Motor neuron (in vitro differentiated cells): ENCODE data around the gene RARA. TPM values are rescaled to one million over a fixed set of nuclear protein-coding genes. Genes with fewer than 3 reads are reported as not detected.

Source experiments
- ATAC-seq, 8 experiments: fragments of 200-7000 bp; cut with Tn5 transposase; replicated peaks in 6 of 8; 2 replicates each; pipeline ENCODE4 v1.8.0; 2021; ENCODE audit warnings: mild to moderate bottlenecking in 8 of 8, moderate library complexity in 8 of 8
- H3K27ac ChIP-seq, 2 donors: fragments of 250-450 bp; sonication (Bioruptor Pico); 2 replicates each; pipeline ENCODE4 v1.9.0; 2021; ENCODE audit warnings: antibody characterized with exemption in 2 of 2, mild to moderate bottlenecking in 2 of 2, moderate library complexity in 1 of 2
- H3K4me1 ChIP-seq, 2 donors: fragments of 250-450 bp; sonication (Bioruptor Pico); replicated peaks in 1 of 2; 2 replicates each; pipeline ENCODE4 v1.6.1; 2021; ENCODE audit warnings: antibody characterized with exemption in 2 of 2, mild to moderate bottlenecking in 2 of 2, moderate library complexity in 1 of 2
- H3K4me3 ChIP-seq, 5 donors: fragments of 250-450 bp; sonication (Bioruptor Pico); 2 replicates each; pipeline ENCODE4 v1.9.0; 2021; ENCODE audit warnings: antibody characterized with exemption in 5 of 5, mild to moderate bottlenecking in 5 of 5, moderate library complexity in 4 of 5
- WGBS, 10 experiments: fragments of 450-650 bp; shearing (Covaris generic); methylation state at CpG; one replicate each; pipeline ENCODE4 v1.0.0; 2022; 5-methylcytosine and 5-hydroxymethylcytosine counted together
- in situ Hi-C, 9 experiments: fragments of 400-800 bp; cut with MboI; loops; one replicate each; pipeline ENCODE4 v1.15.0; 2021; ENCODE audit warnings: low sequenced_read_pairs in 9 of 9, low pct_unique_long_range_greater_than_20kb in 2 of 9; ENCODE audit not compliant: unreplicated experiment in 9 of 9
- total RNA-seq, 8 experiments: library from RNA; unstranded; fragments of 300-600 nt; gene quantifications; 2 replicates each; pipeline versions ENCODE4 v1.2.3 to v1.2.4, GENCODE V29; 2022

Gene RARA
- total RNA-seq, 8 experiments from 2014 or later, result 28.0 to 45.8 (median 32.9) TPM

GRCh38 chr17:40348136-40348504 is 39.1 kb downstream of the RARA start:
- H3K4me1 ChIP-seq, result peaks cover 58 to 60% of the 10 kb centered on the region in 2 donors
- in situ Hi-C loops, result no loop called here
- ATAC-seq, result no peak
- H3K27ac ChIP-seq, result peak overlapping the region; percentile 93 to 99
- H3K4me3 ChIP-seq, result peak overlapping the region in 3 of 5 donors; percentile 60 to 77 (median 62)
- WGBS, 10 experiments, result 24 to 80% (median 44%) methylated on average over 1 to 3 of the region's 5 CpGs; no CpG with 5 or more reads in 6 of the 10 experiments

GRCh38 chr17:40348562-40349476 is 39.8 kb downstream of the RARA start:
- ATAC-seq, result peak in 1 of 8 experiments; percentile 4
- 19 to 100% (median 74%) methylated on average over 1 to 9 of the region's 17 CpGs; no CpG with 5 or more reads in 2 of the 10 experiments for WGBS, 10 experiments
- in situ Hi-C loops, result no loop called here
- peak overlapping the region; percentile 93 to 99 for H3K27ac ChIP-seq
- peaks cover 65 to 67% of the 10 kb centered on the region in 2 donors for H3K4me1 ChIP-seq
- peak overlapping the region in 1 of 5 donors; percentile 25 for H3K4me3 ChIP-seq

DNA sequence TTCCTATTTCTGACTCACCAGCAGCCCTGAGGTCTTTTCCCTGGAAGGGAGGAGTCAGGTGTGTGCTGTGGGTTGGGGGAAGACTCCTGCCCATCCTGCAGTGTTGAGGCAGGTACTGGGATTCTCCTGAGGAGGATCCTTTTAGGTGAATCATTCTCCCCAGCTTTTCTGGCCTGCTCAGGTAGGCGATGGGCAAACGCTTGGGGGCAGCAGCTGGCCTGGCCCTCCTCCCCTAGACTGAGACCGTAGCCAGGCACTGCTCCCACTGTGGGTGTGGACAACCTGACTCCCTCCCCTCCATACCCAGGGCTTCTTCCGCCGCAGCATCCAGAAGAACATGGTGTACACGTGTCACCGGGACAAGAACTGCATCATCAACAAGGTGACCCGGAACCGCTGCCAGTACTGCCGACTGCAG is 40.5 kb downstream of the RARA start:
- 20 to 59% (median 40%) methylated on average over 1 to 5 of the region's 10 CpGs; no CpG with 5 or more reads in 7 of the 10 experiments for WGBS, 10 experiments
- Histone ChIP-seq H3K4me1 (peaks cover 71 to 74% of the 10 kb centered on the region in 2 donors), H3K4me3 (peak overlapping the region in 4 of 5 donors; percentile 12 to 25 (median 19)), H3K27ac (peak overlapping the region; percentile 93 to 99)
- in situ Hi-C loops, result no loop called here
- ATAC-seq, result peak in 4 of 8 experiments; percentile 1 to 35 (median 8)

- 0 to 100% (median 31%) methylated on average over 1 to 7 of the region's 19 CpGs; no CpG with 5 or more reads in 4 of the 10 experiments for WGBS, 10 experiments
- in situ Hi-C loops, result loop anchor here in 6 of 9 experiments (5.0 to 25.0 kb wide), 5 partner anchors 45 to 212 kb away; partner anchors contain the start of genes RARA (in 4 of the 6) and CCR7 (in 1 of the 6)
- H3K27ac ChIP-seq, result peak overlapping the region; percentile 93 to 99
- ATAC-seq, result peak in 7 of 8 experiments; percentile 3 to 55 (median 50)
- peak overlapping the region; percentile 11 to 25 (median 15) for H3K4me3 ChIP-seq
- H3K4me1 ChIP-seq, result peaks cover 77 to 80% of the 10 kb centered on the region in 2 donors
Observed at GRCh38 chr17:40349895-40350688, 41.1 kb downstream of the RARA start.

- in situ Hi-C loops, result loop anchor here in 6 of 9 experiments (5.0 to 25.0 kb wide), 5 partner anchors 46 to 211 kb away; partner anchors contain the start of genes RARA (in 4 of the 6) and CCR7 (in 1 of the 6)
- H3K4me3 ChIP-seq, result peak overlapping the region; percentile 13 to 25 (median 15)
- ATAC-seq, result peak in 5 of 8 experiments; percentile 54 to 66 (median 57)
- peaks cover 85 to 87% of the 10 kb centered on the region in 2 donors for H3K4me1 ChIP-seq
- peak overlapping the region; percentile 93 to 99 for H3K27ac ChIP-seq
- 20% methylated on average over 1 of the region's 17 CpGs; no CpG with 5 or more reads in 9 of the 10 experiments for WGBS, 10 experiments
Observed at GRCh38 chr17:40350689-40351358, 41.8 kb downstream of the RARA start.

DNA sequence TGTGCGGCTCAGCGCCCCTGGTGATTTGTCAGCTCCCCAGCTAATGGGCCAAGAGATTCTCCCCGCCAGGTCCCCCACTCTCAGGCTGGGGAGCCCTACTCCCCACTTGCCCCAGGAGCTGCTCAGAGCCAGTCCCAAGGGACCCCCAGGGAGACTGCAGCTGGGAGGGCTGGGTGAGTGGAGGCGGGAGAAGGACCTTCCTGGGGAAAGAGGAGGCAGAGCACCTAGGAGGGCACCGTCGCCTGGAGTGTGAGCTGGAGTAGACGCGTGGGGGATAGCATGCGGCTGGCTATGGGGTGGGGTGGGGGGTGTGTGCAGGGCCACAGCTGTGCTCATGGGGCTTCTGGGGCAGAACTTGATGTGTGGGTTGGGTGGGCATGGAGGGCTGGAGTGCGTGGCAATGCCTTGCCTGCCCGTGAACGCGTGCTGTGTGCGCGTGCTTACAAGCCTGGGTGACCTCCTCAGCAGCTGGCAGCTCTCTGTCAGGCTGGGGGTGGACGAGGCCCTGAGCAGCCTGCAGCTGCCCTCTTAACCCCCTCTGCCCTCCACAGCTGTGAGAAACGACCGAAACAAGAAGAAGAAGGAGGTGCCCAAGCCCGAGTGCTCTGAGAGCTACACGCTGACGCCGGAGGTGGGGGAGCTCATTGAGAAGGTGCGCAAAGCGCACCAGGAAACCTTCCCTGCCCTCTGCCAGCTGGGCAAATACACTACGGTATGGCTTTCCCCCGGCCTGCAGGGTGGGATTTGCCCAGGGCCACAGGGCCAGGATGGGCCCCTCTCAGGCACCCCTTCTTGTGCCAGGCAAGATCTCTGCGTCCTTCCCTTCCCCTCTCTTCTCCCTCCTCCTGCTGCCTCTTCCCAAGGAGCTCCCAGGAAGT is 42.6 kb downstream of the RARA start:
- in situ Hi-C loops, result loop anchor here in 6 of 9 experiments (5.0 to 25.0 kb wide), 5 partner anchors 47 to 211 kb away; partner anchors contain the start of genes RARA (in 4 of the 6) and CCR7 (in 1 of the 6)
- Histone ChIP-seq H3K4me1 (peaks cover 92 to 94% of the 10 kb centered on the region in 2 donors), H3K4me3 (peak overlapping the region; percentile 13 to 25 (median 14)), H3K27ac (peak overlapping the region; percentile 93 to 99)
- 13 to 100% (median 27%) methylated on average over 1 to 5 of the region's 27 CpGs; no CpG with 5 or more reads in 5 of the 10 experiments for WGBS, 10 experiments
- peak in 5 of 8 experiments; percentile 8 to 39 (median 19) for ATAC-seq

DNA sequence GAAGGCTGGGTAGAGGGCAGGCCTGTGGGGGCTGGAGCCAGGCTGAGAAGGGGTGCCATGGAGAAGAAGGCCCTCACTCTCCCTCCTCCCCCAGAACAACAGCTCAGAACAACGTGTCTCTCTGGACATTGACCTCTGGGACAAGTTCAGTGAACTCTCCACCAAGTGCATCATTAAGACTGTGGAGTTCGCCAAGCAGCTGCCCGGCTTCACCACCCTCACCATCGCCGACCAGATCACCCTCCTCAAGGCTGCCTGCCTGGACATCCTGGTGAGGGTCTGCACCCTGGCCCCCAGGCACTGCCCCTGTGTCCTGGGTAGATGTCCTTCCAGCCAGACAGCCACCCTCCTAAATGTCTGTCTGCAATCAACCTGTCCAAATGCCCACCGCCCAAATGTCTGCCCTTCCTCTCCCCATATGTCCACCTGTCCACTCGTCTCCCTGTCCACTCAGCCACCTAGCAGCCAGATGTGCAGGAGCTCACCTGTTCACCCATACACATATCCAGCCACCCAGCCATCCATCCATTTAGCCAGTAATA is 43.3 kb downstream of the RARA start:
- no peak for ATAC-seq
- Histone ChIP-seq H3K4me1 (peaks cover 92 to 93% of the 10 kb centered on the region in 2 donors), H3K4me3 (no peak overlapping the region), H3K27ac (peak overlapping the region; percentile 93 to 99)
- 14 to 100% (median 80%) methylated on average over 1 to 4 of the region's 7 CpGs; no CpG with 5 or more reads in 5 of the 10 experiments for WGBS, 10 experiments
- in situ Hi-C loops, result loop anchor here in 6 of 9 experiments (5.0 to 25.0 kb wide), 5 partner anchors 48 to 210 kb away; partner anchors contain the start of genes RARA (in 4 of the 6) and CCR7 (in 1 of the 6)

GRCh38 chr17:40352779-40353394 is 43.9 kb downstream of the RARA start:
- no peak for ATAC-seq
- Histone ChIP-seq H3K4me3 (no peak overlapping the region), H3K4me1 (peaks cover 92 to 93% of the 10 kb centered on the region in 2 donors), H3K27ac (peak overlapping the region in 1 of 2 donors; percentile 99)
- in situ Hi-C loops, result loop anchor here in 6 of 9 experiments (5.0 to 25.0 kb wide), 5 partner anchors 48 to 209 kb away; partner anchors contain the start of genes RARA (in 4 of the 6) and CCR7 (in 1 of the 6)
- 70 to 100% (median 80%) methylated on average over 3 to 7 of the region's 9 CpGs; no CpG with 5 or more reads in 7 of the 10 experiments for WGBS, 10 experiments

DNA sequence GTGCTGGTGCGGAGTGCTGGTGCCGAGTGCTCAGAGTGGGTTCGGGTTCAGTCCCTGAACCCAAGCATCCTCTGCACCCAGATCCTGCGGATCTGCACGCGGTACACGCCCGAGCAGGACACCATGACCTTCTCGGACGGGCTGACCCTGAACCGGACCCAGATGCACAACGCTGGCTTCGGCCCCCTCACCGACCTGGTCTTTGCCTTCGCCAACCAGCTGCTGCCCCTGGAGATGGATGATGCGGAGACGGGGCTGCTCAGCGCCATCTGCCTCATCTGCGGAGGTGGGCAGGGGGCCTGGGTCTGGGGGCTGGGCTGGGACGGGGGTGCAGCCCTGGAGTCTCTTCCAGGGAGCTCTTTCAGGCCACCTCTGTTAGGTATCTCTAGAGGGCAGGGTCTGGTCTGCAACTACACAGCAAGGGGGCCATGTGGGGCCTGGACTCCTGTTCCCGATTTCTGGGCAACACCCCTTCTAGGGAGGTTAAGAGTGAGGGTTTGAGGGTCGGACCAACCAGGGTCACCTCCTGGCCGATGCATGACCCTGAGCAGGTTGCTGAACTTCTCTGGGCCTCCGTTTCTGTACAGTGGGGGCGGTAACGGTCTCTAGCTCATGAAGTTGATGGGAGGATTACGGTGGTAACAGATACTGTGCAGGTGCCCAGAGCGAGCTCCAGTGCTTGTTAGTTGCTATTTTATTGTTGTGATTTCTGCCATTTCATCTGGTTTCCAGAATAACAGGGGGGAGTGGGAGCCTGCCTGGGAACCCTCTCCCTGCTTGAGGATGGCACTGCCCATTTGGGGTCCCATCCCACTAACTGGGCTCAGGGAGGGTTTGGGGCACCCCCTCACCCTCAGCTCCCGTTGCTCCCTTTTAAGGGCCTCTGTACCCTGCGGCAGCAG is 45.5 kb downstream of the RARA start:
- 71 to 96% (median 80%) methylated on average over 1 to 8 of the region's 30 CpGs; no CpG with 5 or more reads in 5 of the 10 experiments for WGBS, 10 experiments
- peak overlapping the region; percentile 66 to 85 for H3K27ac ChIP-seq
- peaks cover 80 to 84% of the 10 kb centered on the region in 2 donors for H3K4me1 ChIP-seq
- H3K4me3 ChIP-seq, result no peak overlapping the region
- in situ Hi-C loops, result loop anchor here in 6 of 9 experiments (5.0 to 25.0 kb wide), 5 partner anchors 50 to 208 kb away; partner anchors contain the start of genes RARA (in 4 of the 6) and CCR7 (in 1 of the 6)
- ATAC-seq, result no peak
